CD8-positive, alpha-beta memory T cell (primary cell): ENCODE results near the gene KDM5C. TPM values are rescaled to one million over a fixed set of nuclear protein-coding genes. Genes with fewer than 3 reads are reported as not detected.

ENCODE experiments used
- CTCF ChIA-PET: fragments of 350-600 bp; sonication (Branson Sonifier 250); formaldehyde crosslinking; loops from one replicate; lab custom pipeline; 2021; ENCODE audit warnings: antibody characterized with exemption; lab: Charles Lee
- POLR2A ChIA-PET: fragments of 350-600 bp; sonication (Branson Sonifier 250); formaldehyde crosslinking; loops from one replicate; lab custom pipeline; 2021; ENCODE audit warnings: antibody characterized with exemption; lab: Charles Lee
- DNase-seq, 5 donors: peaks; one replicate each; pipeline versions ENCODE4 v3.0.0 to v3.0.0-alpha.2; 2020 to 2022; ENCODE audit warnings: mixed read lengths in 1 of 5
- H3K27ac ChIP-seq: one replicate; pipeline ENCODE4 v1.7.0; 2013; ENCODE audit warnings: low read depth, mild to moderate bottlenecking, low read length, moderate library complexity
- H3K27me3 ChIP-seq: 2 replicates; pipeline ENCODE4 v1.7.0; 2013; ENCODE audit warnings: low read length, mild to moderate bottlenecking; ENCODE audit not compliant: insufficient read depth, poor library complexity, severe bottlenecking
- H3K36me3 ChIP-seq: 2 replicates; pipeline ENCODE4 v1.7.0; 2013; ENCODE audit warnings: mild to moderate bottlenecking, low read length, moderate library complexity; ENCODE audit not compliant: insufficient read depth
- H3K4me1 ChIP-seq: 2 replicates; pipeline ENCODE4 v1.7.0; 2013; ENCODE audit warnings: mild to moderate bottlenecking, low read length, moderate library complexity; ENCODE audit not compliant: insufficient read depth
- H3K4me3 ChIP-seq: 2 replicates; pipeline ENCODE4 v1.7.0; 2013; ENCODE audit warnings: mild to moderate bottlenecking, low read length
- H3K9me3 ChIP-seq: 2 replicates; pipeline ENCODE4 v1.7.0; 2013; ENCODE audit warnings: mild to moderate bottlenecking, low read length
- H3K27ac Mint-ChIP-seq, 8 donors: one replicate each; pipeline ENCODE4 v1.8.0; 2020 to 2021; ENCODE audit warnings: mixed read lengths in 8 of 8, mild to moderate bottlenecking in 6 of 8, inconsistent platforms in 3 of 8, moderate library complexity in 3 of 8
- H3K27me3 Mint-ChIP-seq, 2 donors: one replicate each; pipeline ENCODE4 v1.8.0; 2020 to 2021; ENCODE audit warnings: mixed read lengths in 2 of 2, mild to moderate bottlenecking in 1 of 2, moderate library complexity in 1 of 2
- H3K36me3 Mint-ChIP-seq, 3 donors: one replicate each; pipeline ENCODE4 v1.8.0; 2020 to 2021; ENCODE audit warnings: mixed read lengths in 3 of 3, inconsistent platforms in 1 of 3, mild to moderate bottlenecking in 1 of 3
- H3K4me1 Mint-ChIP-seq, 3 donors: one replicate each; pipeline ENCODE4 v1.8.0; 2020 to 2021; ENCODE audit warnings: mixed read lengths in 3 of 3, inconsistent platforms in 1 of 3, mild to moderate bottlenecking in 1 of 3
- H3K4me3 Mint-ChIP-seq, 7 donors: one replicate each; pipeline ENCODE4 v1.8.0; 2020 to 2021; ENCODE audit warnings: mixed read lengths in 7 of 7, mild to moderate bottlenecking in 6 of 7, moderate library complexity in 4 of 7, inconsistent platforms in 2 of 7
- H3K9me3 Mint-ChIP-seq, 5 donors: one replicate each; pipeline ENCODE4 v1.8.0; 2020 to 2022; ENCODE audit warnings: mixed read lengths in 5 of 5, mild to moderate bottlenecking in 3 of 5, moderate library complexity in 2 of 5, inconsistent platforms in 1 of 5
- polyA plus RNA-seq: library from polyadenylated mRNA; unstranded; fragments of 300-500 nt; fragmentation: Illumina TruSeq; gene quantifications from one replicate; pipeline ENCODE4 v1.2.3, GENCODE V29; 2021
- total RNA-seq, 2 experiments: library from RNA; stranded (reverse); gene quantifications; one replicate each; pipeline ENCODE4 v1.2.3, GENCODE V29; 2021

The KDM5C gene
- 10 to 100 TPM; 85.3 to 86.4 TPM for total RNA-seq
- polyA plus RNA-seq, result 39.1 TPM

DNA sequence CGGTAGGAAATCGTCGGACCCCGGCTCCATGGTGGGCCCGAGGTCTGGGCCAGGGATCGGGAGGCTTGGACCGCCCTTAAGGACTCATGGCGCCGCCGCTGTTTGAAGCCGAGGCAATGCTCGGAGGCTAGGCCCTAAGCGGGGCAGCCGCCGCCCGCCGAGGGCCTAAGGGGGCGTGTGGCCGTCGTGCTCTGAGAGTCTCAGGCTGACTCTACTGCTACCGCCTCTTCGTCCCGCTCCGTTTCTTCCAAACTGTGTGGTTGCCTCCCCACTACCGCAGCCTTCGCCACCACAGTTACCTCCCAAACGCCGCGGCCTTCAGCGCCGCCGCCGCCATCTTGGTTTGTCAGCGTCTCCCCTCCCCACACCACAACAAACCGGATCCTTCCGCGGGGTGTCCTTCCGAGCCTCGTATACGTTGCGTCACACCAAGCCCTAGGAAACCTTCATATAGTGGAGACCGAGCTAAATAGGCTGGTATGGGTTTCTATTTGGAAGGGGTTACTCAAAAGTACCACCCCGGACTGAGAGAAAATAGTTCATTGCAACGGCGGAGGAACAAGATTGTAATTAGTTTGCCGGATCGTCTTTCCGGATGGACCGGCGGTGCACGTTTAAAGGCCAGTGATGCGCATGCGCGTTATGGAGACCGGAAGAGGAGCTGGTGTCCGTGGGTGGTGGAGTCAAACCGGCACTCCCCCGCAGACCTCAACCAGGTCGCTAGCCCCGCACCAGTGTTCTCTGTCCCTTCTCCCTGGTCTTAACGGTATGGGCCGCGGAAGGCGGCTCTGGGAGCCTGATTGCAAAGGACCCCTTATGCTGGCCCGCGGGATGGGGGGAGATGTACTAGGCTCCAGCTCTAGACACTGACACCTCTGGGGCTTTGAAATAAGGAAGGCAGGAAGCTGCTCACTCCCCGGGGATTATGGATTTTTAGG is at the start of gene KDM5C:
Gene KDM5C, minus strand, starts transcription at position 348 of the 938 bp plus-strand sequence. Its CDS starts 318 bp downstream, at position 30.
- Mint-ChIP-seq H3K36me3 (peaks cover 0 to 33% (median 0%) of the 10 kb centered on the region in 3 donors), H3K4me1 (peaks cover 49 to 51% (median 50%) of the 10 kb centered on the region in 3 donors), H3K27me3 (peaks cover 0 to 14% of the 10 kb centered on the region in 2 donors), H3K4me3 (peak within 1 kb of the TSS; percentile 95 to 100 (median 98)), H3K9me3 (peaks cover 0 to 5% (median 0%) of the 10 kb centered on the region in 5 donors), H3K27ac (peak within 1 kb of the TSS; percentile 97 to 100 (median 99))
- ChIA-PET POLR2A (interaction anchor here (0.5 to 1.7 kb wide), 5 partner anchors 62 to 197 kb away, joined by 3 to 9 read pairs (median 4); partner anchors contain the start of genes RIBC1, SMC1A and TSPYL2), CTCF (interaction anchor here (0.7 kb wide), 1 partner anchor 59 kb away, joined by 3 read pairs; no protein-coding TSS in a partner anchor)
- H3K4me1 ChIP-seq, result peaks cover 32% of the 10 kb centered on the region
- peaks cover 9% of the 10 kb centered on the region for H3K36me3 ChIP-seq
- H3K27ac ChIP-seq, result peak within 1 kb of the TSS; percentile 85
- no peaks in the 10 kb centered on the region for H3K27me3 ChIP-seq
- DNase-seq, result peak; percentile 76 to 96 (median 94)
- peak within 1 kb of the TSS; percentile 93 for H3K4me3 ChIP-seq
- H3K9me3 ChIP-seq, result no peaks in the 10 kb centered on the region

DNA sequence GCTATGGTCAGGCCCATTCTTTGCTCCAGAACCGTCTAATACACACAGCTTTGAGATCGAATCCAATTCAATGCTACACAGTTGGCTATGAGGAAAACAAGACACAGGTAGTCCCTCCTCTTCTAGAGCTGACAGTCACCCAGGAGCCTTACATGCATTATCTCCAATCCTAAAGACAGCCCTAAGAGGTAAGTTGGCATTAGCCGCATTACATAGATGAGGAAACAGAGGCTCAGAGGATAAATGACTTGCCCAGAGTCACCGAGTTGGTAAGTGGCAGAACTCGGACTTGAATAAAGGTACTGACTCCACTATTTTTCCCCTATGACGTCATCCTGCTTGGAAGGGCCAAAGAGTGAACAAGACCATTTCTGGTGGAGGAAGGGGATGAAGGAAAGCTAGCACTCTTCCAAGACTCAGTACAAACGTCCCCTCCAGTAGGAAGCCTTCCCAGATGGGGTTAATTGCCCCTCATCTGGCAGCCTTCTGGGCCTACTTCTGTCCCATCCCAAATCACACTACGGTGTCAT is 47.9 kb upstream of the KDM5C start:
- Mint-ChIP-seq H3K9me3 (no peaks in the 10 kb centered on the region), H3K4me1 (no peaks in the 10 kb centered on the region), H3K27ac (no peak overlapping the region), H3K27me3 (no peaks in the 10 kb centered on the region), H3K4me3 (no peak overlapping the region), H3K36me3 (no peaks in the 10 kb centered on the region)
- Histone ChIP-seq H3K27me3 (no peaks in the 10 kb centered on the region), H3K36me3 (no peaks in the 10 kb centered on the region), H3K4me1 (no peaks in the 10 kb centered on the region), H3K9me3 (no peaks in the 10 kb centered on the region), H3K27ac (no peak overlapping the region), H3K4me3 (no peak overlapping the region)
- CTCF ChIA-PET, result interaction anchor here (1.0 to 1.3 kb wide), 2 partner anchors 11 to 12 kb away, joined by 4 read pairs; no protein-coding TSS in a partner anchor
- DNase-seq, result no peak
- POLR2A ChIA-PET, result no interaction called here

DNA sequence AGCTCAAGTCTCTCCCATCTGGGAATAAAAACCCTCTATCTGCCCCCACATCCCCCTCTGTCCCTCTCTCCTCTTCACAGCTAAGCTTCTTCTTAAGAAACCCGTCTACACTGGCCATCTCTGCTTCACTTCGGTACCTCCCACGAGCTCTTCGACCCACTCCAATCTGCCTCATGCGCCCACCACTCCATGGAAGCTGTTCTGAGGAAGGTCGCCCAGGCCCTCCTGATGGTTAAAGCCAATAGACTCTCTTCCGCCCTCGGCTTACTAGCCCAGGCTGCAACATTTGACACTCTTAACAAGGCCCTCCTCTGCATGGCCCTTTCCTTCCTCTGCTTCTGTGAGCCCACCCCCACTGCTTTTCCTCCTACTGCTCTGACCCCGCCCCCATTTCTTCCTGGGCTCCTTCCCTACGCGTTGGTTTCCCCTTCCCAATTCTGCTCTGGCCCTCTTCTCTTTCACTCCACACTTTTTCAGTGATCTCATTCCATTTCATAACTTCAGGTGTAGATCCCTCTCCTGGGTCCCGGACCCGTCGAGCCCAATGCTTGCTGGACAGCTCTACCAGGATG is 44.6 kb upstream of the KDM5C start:
- no peaks in the 10 kb centered on the region for H3K9me3 ChIP-seq
- H3K4me3 ChIP-seq, result no peak overlapping the region
- no peaks in the 10 kb centered on the region for H3K27me3 ChIP-seq
- Mint-ChIP-seq H3K27me3 (peaks cover 0 to 3% of the 10 kb centered on the region in 2 donors), H3K4me3 (no peak overlapping the region), H3K9me3 (no peaks in the 10 kb centered on the region), H3K36me3 (no peaks in the 10 kb centered on the region), H3K4me1 (peaks cover 0 to 1% (median 0%) of the 10 kb centered on the region in 3 donors), H3K27ac (no peak overlapping the region)
- ChIA-PET POLR2A (no interaction called here), CTCF (no interaction called here)
- H3K4me1 ChIP-seq, result no peaks in the 10 kb centered on the region
- no peak for DNase-seq
- H3K36me3 ChIP-seq, result no peaks in the 10 kb centered on the region
- no peak overlapping the region for H3K27ac ChIP-seq

DNA sequence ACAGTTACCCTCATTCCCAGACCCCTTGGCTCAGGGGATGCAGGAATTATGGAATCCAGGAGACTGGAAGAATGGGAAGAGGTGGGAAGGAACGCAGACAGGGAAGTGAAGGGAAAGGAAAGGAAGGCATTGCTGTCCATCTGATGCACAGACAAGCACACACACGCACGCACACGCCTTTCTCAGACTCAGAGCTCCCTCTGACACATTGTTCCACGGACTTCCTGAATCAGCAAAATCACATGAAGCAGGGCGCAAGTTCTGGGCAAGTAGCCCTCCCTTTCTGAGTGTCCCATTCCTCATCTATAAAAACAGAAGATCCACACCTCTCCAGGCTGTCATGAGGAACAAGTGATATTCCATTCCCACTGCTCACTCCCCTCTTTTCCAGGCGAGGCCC is 43.2 kb upstream of the KDM5C start:
- DNase-seq, result no peak
- no peaks in the 10 kb centered on the region for H3K36me3 Mint-ChIP-seq
- H3K4me3 Mint-ChIP-seq, result no peak overlapping the region
- Histone ChIP-seq H3K4me3 (no peak overlapping the region), H3K9me3 (no peaks in the 10 kb centered on the region), H3K27ac (no peak overlapping the region), H3K27me3 (no peaks in the 10 kb centered on the region), H3K36me3 (no peaks in the 10 kb centered on the region), H3K4me1 (peaks cover 4% of the 10 kb centered on the region)
- CTCF ChIA-PET, result no interaction called here
- H3K27me3 Mint-ChIP-seq, result peaks cover 0 to 4% of the 10 kb centered on the region in 2 donors
- peaks cover 10 to 14% (median 11%) of the 10 kb centered on the region in 3 donors for H3K4me1 Mint-ChIP-seq
- no peaks in the 10 kb centered on the region for H3K9me3 Mint-ChIP-seq
- POLR2A ChIA-PET, result no interaction called here
- peak overlapping the region in 1 of 8 donors; percentile 11 for H3K27ac Mint-ChIP-seq

DNA sequence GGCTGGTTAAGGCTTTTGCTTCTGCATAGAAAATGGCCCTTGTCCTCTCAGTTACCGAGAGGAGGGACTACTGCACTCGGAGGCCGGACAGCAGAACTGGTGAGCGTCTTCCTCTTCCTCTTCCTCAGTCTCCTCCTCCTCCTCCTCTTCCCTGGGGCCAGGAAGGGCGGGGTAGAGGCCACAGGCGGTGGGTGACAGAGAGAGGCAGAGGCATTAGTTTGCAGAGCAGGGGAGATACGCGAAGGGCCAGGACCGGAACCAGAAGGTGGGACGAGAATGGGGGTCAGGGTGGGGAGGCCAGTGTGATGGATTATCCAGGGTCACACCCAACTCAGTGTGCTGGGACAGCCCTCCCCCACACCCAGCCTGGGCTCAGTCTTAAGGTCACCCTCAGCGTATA is 41.9 kb upstream of the KDM5C start:
- Histone ChIP-seq H3K4me3 (no peak overlapping the region), H3K27ac (no peak overlapping the region), H3K36me3 (no peaks in the 10 kb centered on the region), H3K27me3 (no peaks in the 10 kb centered on the region), H3K4me1 (peaks cover 13% of the 10 kb centered on the region), H3K9me3 (no peaks in the 10 kb centered on the region)
- ChIA-PET CTCF (no interaction called here), POLR2A (no interaction called here)
- Mint-ChIP-seq H3K27me3 (peaks cover 0 to 5% of the 10 kb centered on the region in 2 donors), H3K4me3 (no peak overlapping the region), H3K4me1 (peaks cover 22 to 23% (median 22%) of the 10 kb centered on the region in 3 donors), H3K36me3 (no peaks in the 10 kb centered on the region), H3K9me3 (no peaks in the 10 kb centered on the region), H3K27ac (no peak overlapping the region)
- DNase-seq, result no peak

DNA sequence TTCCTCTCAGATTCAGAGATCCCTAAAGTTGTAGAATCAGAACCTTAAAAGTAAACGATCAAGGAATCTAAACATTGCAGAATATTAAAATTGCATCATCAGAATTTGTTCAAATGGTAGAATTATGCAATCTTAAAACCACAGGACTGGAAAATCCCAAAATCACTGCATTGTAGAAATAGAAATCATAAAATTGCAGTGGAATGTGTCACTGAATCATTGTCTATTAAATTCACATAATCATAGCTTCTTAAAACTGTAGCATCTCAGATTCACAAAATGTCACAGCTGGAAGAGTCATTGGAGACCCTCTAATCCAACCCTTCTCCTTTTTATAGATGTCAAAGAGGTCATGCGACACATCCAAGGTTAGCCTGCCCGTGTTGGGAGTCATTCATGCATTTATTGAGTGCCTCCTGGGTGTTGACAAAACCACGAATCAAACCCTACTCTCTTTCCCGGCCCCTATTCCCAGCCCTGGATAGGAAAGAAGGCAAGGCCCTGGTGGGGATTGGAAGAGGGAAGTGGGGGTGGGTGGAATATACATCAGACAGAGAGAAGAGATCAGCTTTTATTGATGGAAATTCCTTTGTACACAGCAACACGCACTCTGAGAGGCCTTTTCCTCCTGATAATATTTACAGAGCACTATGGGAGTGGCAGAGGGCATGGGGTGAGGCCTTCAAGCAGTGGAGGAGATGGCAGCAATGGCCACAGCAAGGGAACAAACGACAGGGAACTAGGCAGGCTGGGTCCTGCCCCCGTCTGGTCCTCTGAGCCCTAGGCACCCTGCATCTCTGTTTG is 41.0 kb upstream of the KDM5C start:
- Mint-ChIP-seq H3K4me1 (peaks cover 29 to 30% (median 30%) of the 10 kb centered on the region in 3 donors), H3K27ac (no peak overlapping the region), H3K9me3 (no peaks in the 10 kb centered on the region), H3K36me3 (no peaks in the 10 kb centered on the region), H3K27me3 (peaks cover 0 to 5% of the 10 kb centered on the region in 2 donors), H3K4me3 (no peak overlapping the region)
- Histone ChIP-seq H3K4me1 (peaks cover 16% of the 10 kb centered on the region), H3K36me3 (no peaks in the 10 kb centered on the region), H3K4me3 (no peak overlapping the region), H3K27me3 (no peaks in the 10 kb centered on the region), H3K9me3 (no peaks in the 10 kb centered on the region), H3K27ac (no peak overlapping the region)
- no peak for DNase-seq
- ChIA-PET CTCF (no interaction called here), POLR2A (no interaction called here)

DNA sequence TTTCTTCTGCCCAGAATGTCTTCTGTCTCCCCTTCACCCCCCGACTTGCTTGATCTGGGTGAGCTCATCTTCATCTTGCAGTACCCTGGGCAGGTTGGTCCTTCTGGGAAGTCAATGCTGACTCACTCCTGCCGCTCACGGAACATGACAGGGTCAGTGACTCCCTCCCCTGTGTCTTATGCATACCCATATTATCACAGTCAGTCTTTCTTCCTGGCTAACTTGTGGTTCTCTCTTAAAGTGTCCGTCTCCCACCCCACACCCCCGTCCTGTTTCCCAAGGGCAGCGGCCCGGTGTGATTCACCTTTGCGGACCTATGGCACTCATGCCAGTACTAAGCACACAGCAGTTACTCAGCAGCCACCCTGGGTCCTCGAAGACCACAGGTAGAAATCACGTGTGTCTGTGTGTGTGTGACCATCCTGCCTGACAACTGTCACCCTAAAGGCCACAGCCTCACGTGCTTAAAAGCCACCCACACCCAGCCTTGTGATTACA is 38.6 kb upstream of the KDM5C start:
- CTCF ChIA-PET, result interaction anchor here (1.1 kb wide), 1 partner anchor 20 kb away, joined by 4 read pairs; no protein-coding TSS in a partner anchor

More for the DNA sequence above, 38.6 kb upstream of the KDM5C start:
- Mint-ChIP-seq H3K4me1 (peaks cover 29 to 30% (median 30%) of the 10 kb centered on the region in 3 donors), H3K9me3 (no peaks in the 10 kb centered on the region), H3K27ac (peak overlapping the region in 1 of 8 donors; percentile 43), H3K36me3 (peaks cover 0 to 1% (median 0%) of the 10 kb centered on the region in 3 donors), H3K27me3 (peaks cover 0 to 13% of the 10 kb centered on the region in 2 donors), H3K4me3 (peak overlapping the region in 1 of 7 donors; percentile 46)
- DNase-seq, result no peak
- H3K4me1 ChIP-seq, result peaks cover 16% of the 10 kb centered on the region
- no peak overlapping the region for H3K27ac ChIP-seq
- H3K36me3 ChIP-seq, result no peaks in the 10 kb centered on the region
- POLR2A ChIA-PET, result no interaction called here
- H3K4me3 ChIP-seq, result no peak overlapping the region
- H3K9me3 ChIP-seq, result no peaks in the 10 kb centered on the region
- H3K27me3 ChIP-seq, result no peaks in the 10 kb centered on the region
